ENCODE data around the gene OGFR.

The OGFR gene, protein sequence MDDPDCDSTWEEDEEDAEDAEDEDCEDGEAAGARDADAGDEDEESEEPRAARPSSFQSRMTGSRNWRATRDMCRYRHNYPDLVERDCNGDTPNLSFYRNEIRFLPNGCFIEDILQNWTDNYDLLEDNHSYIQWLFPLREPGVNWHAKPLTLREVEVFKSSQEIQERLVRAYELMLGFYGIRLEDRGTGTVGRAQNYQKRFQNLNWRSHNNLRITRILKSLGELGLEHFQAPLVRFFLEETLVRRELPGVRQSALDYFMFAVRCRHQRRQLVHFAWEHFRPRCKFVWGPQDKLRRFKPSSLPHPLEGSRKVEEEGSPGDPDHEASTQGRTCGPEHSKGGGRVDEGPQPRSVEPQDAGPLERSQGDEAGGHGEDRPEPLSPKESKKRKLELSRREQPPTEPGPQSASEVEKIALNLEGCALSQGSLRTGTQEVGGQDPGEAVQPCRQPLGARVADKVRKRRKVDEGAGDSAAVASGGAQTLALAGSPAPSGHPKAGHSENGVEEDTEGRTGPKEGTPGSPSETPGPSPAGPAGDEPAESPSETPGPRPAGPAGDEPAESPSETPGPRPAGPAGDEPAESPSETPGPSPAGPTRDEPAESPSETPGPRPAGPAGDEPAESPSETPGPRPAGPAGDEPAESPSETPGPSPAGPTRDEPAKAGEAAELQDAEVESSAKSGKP

DNA sequence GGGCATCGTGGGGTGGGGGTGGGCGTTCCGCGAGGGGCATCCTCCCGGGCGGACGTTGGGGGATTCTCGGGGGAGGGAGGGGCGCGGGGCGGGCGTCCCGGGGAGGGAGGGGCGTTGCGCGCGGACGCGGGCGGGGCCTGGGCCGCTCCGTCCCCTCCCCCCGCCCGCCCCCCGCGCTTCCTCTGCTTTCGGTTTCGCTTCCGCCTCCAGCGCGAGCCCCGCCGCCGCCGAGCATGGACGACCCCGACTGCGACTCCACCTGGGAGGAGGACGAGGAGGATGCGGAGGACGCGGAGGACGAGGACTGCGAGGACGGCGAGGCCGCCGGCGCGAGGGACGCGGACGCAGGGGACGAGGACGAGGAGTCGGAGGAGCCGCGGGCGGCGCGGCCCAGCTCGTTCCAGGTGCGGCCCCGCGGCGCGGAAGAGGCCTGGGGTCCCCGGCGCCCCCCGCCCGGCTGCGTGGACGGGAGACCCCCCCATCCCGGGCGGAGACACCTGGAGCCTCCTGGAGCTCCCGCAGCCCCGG lies at the start of gene OGFR:
OGFR (plus strand) TSS at position 209 of the 528 bp plus-strand sequence; CDS start at position 234, 25 bp downstream.
- DNase-seq = no peak

DNA sequence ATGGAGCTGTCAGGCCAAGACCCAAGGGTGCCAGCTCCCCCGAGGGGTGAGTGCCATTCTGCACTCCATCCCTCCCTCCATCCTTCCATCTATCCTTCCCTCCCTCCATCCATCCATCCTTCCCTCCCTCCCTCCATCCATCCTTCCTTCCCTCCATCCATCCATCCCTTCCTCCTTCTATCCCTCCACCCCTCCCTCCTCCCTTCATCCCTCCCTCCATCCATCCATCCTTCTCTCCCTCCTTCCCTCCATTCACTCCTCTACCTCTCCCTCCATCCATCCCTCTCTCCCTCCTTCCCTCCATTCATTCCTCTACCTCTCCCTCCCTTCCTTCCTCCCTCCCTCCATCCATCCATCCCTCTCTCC lies 49.7 kb upstream of the OGFR start:
- DNase-seq = no peak

DNA sequence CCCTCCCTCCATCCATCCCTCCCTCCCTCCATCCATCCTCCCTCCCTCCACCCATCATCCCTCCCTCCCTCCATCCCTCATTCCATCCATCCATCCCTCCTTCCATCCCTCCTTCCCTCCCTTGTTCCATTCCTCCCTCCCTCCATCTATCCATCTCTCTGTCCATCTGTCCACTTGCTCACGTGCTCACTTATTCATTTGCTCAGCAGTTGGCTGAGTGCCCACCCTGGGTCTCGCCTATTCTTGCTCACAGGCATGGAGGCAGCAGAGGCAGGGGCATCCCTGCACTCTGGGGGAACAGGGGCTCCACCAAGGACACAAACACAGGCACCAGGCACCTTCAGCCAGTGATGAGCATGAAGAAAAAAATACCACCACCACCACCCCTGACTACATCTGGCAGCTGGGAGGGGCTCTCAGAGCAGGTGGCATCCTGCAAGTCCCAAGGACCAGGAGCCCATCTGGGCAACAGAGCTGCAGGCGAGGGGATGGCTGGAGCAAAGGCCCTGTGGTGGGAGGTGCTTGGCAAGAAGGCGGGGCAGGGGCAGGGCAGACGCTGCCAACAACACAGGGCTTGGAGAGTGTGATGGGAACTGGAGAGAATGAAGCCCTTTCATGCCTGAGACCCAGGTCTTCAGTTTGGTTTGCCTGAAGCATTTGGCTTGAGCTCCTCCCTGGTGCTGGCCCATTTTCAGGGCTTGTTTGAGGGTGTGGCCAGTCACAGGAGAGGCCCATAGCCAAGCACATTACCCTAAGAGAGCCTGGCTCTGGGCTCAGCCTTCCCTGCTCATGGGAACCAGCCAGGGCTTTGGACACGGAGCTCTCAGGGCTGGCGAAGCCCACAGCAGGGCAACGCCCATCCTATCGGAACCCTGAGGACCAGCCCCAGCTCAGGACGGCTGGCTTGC lies 48.6 kb upstream of the OGFR start:
- DNase-seq = no peak

DNA sequence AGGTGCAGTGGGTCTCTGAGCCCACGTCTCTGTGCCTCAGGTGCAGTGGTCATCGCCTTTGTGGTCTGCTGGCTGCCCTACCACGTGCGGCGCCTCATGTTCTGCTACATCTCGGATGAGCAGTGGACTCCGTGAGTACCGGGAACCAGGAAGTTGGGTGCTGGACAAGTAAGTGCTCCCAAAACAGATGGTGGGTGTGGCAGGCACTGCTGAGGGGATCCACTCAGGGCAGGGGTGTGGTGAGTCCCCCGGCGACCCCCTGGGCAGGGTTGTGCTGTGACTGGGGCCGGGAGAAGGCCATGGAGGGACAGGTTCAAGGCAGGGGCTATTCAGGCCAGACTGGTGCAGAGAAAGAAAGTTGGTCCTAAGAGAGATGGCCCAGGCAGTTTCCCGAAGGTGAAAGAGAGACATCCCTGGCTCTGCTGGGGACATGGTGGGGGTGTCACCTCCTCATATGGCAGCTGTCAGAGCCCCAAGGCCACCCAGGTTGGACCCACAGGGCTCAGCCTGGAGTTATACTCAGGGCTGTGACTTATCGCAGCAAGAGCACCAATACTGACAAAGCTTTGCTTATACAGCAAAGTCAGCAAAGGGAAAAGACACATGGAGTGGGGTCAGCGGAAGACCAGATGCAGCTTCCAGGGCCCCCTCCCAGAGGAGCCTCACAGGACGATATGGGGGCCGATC lies 46.3 kb upstream of the OGFR start:
- DNase-seq = no peak

DNA sequence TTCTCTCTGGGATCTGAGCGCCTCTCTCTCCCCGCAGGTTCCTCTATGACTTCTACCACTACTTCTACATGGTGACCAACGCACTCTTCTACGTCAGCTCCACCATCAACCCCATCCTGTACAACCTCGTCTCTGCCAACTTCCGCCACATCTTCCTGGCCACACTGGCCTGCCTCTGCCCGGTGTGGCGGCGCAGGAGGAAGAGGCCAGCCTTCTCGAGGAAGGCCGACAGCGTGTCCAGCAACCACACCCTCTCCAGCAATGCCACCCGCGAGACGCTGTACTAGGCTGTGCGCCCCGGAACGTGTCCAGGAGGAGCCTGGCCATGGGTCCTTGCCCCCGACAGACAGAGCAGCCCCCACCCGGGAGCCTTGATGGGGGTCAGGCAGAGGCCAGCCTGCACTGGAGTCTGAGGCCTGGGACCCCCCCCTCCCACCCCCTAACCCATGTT lies 44.6 kb upstream of the OGFR start:
- no peak for DNase-seq

DNA sequence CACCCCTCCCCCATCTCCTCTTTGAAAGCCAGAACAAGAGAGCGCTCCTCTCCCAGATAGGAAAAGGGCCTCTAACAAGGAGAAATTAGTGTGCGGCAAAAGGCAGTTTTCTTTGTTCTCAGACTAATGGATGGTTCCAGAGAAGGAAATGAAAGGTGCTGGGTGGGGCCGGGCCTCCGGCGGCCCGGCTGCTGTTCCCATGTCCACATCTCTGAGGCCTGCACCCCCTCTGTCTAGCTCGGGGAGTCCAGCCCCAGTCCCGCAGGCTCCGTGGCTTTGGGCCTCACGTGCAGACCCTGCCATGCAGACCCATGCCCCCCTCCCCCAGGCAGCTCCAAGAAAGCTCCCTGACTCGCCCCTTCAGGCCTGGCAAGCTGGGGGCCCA lies 44.2 kb upstream of the OGFR start:
- no peak for DNase-seq

DNA sequence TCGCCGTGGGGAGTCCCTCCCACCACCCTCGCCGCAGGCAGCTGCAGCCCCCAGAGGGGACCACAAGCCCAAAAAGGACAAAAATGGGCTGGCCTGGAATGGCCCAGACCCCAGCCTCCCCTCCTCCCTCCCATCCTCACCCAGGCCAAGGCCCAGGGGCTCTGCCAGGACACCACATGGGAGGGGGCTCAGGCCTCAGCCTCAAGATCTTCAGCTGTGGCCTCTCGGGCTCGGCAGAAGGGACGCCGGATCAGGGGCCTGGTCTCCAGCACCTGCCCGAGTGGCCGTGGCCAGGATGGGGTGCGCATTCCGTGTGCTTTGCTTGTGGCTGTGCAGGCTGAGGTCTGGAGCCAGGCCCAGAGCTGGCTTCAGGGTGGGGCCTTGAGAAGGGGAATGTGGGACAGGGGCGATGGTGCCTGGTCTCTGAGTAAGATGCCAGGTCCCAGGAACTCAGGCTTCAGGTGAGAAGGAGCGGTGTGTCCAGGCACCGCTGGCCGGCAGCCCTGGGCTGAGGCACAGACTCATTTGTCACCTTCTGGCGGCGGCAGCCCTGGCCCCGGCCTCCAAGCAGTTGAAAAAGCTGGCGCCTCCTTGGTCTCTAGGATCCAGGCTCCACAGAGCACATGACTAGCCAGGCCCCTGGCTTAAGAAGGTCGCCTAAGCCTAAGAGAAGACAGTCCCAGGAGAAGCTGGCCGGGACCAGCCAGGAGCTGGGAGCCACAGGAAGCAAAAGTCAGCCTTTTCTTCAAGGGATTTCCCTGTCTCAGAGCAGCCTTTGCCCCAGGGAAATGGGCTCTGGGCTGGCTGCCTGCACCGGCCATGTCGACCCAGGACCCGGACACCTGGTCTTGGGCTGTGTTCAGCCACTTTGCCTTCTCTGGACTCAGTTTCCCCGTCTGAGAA lies 43.5 kb upstream of the OGFR start:
- DNase-seq = no peak

DNA sequence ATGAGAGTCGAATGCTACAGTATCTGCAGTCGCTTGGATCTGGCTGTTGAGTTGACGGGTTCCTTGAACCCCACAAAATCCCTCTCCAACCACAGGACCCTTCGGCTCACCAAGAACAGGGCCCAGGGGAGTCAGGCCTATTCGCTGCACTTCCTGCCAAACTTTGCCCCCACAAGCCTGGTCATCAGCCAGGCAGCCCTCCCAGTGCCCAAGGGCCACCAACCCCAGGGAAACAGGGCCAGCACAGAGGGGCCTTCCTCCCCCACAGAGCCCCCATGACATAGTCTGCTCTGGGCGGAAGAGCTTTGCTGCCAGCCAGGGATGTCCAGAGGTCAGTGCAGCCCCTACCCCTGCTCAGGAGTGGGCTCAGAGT lies 42.9 kb upstream of the OGFR start:
- DNase-seq = no peak

DNA sequence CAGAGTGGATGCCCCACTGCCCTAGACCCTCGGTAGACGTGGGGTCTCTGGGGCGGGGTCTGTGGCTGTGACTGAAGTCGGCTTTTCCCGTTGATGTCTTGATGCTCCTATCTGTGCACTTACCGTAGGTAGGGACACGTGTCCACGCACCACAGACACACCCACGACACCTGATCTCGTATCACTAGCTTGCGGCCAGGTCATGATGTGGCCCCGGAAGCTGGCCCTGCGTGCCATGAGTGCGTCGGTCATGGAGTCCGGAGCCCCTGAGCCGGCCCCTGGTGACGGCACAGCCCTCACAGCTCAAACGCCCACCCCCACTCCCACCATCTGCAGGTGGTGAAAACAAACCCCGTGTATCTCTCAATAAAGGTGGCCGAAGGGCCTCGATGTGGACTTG lies 42.3 kb upstream of the OGFR start:
- no peak for DNase-seq

DNA sequence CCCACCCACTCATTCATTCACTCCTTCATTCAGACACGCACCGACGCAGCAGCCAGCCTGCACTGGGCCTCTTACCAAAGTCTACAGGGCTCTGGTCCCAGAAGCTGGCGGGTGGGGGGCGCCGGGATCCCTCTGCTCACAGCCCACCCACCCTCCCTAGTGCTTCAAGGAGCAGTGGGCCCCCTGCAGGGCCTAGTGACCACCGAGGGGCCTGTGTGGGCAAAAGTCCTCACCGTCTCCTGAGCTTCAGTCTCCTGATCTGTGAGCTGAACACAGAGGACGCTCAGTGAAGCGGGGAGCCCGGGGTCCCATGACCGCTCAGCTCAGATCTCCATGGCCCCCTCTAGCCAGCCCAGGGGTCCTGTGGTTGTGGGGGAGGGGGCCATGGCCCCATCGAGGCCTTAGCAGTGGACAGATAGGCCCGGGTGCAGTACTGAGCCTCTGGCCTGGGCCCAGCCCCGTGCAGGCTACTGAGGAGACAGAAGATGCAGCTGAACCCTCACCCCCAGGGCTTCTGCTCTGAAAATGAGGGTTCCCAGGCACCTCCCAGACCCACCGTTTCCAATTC lies 41.8 kb upstream of the OGFR start:
- no peak for DNase-seq

DNA sequence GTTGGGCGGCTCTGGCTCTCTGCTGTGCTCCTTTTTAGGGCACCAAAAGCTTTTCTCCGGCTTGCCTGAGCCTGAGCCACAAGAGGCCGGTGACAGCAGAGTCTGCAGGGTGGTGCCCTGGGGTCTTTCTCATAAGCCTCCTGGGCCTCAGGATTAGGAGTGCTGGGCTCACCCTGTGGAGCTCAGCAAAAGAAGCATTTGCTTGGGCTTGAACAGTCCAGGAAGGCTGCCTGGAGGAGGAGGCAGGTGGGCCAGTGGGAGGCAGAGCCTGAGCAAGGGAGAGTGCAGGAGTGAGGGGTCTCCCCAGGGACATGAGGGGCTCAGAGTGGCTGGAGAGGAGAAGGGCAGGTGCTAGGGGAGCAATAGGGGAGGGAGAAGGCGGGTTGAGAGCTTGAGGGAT lies 41.2 kb upstream of the OGFR start:
- no peak for DNase-seq

DNA sequence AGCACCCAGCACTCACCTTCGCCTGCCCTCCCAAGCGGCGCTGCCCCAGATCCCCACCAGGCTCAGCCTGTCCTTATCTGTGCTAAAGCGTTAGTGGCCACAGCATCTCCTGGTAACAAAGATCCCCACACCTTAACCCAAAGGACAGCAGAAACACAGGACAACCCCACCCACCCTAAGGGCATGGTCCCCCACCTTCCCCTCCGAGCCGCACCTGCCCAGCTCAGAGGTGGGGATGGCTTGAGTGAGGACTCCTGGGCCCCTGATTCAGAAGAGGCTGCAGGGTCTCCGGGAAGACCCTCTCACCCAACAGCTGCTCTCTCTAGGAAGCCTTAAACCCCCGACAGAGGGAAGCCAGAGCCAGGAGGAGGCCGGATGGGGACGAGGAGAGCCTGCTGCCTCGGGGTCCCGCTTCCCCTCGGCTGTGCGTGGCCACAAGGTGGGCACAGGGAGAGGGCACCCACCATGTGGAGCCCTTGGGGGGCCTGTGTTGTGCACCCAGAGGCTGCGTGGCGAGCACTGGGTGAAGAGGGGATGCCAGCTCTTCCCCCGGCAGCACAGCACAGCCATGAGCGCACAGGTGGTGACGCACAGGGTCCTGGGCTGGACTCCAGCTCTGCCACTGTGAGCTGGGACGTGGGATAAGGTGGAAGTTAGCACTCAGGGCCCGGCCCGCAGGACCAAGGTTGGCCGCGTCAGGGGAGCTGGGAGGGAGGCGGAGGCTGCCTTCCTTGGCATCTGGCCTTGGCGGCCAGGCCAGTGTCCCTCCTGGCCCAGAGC lies 40.3 kb upstream of the OGFR start:
- DNase-seq = no peak

DNA sequence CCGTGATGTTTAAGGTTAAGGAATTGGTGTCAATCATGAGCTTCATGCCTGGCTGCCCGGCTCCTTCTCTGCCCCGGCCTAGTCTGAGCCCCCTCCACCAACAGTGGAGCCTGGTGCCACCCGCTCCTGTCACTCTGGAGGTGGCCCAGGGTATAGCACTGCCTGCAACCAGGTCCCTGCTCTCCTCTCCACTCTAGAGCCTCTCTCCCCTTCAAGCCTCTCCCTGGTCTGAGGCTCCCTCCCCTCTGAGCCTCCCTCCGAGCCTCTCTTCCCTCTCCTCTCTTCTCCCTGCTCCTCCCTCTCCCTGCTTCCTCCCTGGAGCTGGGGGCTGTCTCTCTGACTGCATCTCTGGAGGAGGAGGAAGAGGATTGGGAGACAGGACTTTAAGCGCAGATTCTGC lies 39.6 kb upstream of the OGFR start:
- no peak for DNase-seq

DNA sequence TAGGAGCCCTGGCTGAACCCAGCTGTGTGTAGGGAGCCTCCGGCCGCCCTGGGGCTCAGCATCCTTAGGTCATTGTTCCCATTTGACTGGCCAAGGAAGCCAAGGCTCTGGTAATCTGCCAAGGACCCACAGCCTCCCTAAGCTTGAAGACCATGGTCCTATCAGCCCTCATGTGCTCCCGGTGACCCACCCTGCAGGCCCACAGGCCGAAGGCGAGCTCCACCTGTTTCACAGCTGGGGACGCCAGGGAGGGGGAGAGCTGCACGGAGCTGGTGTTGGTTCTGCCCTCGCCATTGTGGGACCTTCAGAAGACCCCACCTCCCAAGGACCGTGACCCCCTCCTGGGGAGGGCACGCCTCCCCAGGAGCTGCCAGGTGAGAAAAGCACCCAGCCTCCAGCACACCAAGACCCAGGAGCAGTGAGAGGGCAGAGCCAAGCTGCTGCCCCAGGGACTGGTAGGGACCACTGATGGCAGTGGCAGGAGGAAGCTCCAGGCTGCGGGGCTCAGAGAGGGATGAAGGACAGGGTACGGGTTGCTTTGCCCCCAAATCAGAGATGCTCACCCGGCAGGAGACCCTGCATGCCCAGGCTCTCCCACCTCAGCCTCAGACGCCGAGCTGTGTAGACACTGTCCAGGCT lies 39.1 kb upstream of the OGFR start:
- no peak for DNase-seq

DNA sequence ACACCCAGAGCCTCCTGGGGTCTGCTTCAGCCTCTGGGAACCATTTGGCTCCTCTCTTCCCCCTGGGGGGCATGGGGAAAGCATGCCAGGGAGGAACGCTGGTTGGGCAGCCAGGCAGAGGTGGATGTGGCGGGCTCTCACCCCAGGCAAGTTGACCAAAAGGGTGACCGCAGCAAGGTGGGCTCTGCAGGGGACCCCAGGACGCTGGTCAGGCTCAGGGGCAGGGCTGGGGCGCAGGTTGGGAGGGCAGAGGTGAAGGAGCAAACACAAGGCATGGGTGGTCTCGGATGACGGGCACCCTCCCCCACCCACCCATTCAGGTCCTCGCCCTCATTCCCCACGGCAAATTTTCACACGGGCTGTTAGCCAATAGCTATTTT lies 38.6 kb upstream of the OGFR start:
- no peak for DNase-seq

DNA sequence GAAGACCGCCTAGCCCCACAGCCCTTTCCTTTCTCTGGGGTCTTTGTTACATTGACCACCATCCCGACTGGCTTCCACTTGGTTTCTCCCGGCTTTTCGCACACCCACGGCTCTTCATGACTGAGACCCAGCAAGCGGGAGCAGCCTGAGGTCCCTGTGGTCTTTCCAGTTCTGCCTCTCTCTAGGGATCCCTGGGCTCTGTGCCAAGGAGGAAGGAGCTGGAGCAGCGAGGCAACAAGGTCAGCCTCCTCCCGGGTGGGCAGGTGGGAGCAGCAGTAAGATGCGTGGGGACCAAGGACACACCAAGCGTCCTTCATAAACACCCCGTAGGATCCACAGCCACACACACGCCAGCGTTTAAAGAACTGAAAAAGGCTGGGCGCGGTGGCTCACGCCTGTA lies 37.9 kb upstream of the OGFR start:
- DNase-seq = no peak

DNA sequence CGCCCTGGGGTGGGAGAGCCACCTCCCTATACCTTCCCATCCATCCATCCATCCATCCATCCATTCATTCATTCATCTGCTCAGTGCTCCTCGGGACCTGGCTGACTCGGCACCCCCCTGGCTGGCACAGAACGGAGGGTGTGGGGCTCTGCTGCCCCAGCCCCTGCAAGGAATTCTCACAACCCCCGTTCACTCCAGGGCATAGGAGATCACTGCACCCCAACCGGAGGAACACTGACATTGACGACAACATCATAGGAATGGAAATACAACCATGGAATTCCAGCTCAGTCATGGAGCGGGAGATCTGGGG lies 36.4 kb upstream of the OGFR start:
- no peak for DNase-seq

DNA sequence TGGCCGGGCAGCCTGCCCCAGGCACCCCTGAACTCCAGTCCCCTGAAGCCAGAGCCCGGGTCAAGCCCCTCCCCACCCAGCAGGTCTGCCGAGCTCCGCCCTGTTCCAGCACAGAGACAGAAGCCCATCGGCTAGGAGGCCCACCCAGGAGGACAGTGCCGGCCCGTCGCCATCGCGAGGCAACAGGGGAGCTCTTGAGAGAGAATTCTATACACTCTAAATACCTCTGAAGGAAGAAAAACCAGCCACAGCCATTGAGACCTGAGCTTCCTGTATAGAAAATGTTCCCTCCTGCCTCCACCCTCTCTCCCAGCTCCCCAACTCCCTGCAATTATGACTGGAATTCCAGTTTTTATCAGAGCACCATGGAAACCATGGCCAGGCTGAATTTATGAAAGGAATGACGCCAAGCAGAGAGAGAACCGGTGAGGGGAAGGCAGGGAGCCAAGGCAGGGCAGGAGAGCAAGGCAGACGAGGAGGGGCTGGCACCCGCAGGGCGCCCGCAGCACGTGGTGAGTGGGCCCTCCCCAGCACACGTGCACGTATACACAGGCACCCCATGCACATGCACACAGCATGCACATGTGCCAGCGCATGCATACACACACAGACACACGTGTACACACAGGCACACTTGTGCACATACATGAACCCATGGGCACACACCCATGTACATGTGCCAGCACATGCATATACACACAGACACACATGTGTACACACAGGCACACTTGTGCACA lies 35.9 kb upstream of the OGFR start:
- no peak for DNase-seq

DNA sequence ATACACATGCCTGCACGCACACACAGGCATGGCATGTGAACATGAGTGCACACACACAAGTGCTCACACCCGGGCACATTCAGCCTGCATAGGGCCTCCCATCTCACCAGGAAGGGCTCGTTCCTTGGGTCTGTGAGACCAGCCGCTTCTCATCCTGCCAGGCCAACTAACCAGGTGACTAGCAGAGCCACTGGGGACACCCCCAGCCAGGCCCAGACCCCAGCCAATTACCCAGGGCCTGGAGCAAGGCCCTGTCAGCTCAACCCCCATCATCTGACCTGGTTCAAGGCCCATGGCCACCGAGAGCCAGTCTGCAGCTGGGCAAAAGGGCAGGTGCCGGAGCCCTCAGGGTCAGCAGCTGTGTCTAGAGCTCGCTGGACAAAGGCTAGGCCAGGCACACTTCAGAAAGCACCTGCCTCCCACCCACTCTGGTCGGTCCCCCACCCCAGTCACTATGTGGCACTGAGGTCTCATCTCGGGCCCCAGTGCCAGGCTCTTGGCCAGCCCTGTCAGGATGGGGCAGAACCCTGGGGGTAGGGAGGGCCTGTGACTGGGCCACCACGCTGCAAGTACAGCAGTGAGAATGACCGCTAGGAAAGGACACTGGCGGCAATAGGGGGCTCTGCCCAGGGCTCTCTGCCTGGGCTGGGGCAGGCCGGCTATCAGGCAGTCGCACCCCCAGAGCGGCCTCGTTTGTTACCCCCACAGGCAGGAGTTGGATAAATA lies 35.1 kb upstream of the OGFR start:
- DNase-seq = no peak

All from NCI-H1417 treated with DMSO at 0.1 percent for 48 hours (cell line).